ENCODE data around the gene CCDC112.

Gene CCDC112

DNA sequence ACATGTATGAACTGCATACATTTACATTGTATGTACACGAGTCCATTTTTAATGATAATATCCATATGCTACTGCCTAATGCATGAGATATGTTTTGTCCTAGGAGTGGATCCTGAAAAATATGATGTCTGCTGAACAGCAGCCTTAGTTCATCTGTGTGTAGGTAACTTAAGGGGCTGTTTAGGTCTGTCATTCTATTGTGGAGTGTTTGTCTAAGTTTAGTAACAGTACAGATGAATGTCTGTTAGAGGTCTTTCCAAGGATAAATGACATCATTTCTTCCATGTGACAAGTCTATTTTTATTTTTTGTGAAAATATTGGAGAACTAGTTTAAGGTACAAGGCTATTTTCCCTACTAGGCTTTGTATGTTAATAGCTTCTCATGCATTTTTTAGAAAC, 22.6 kb upstream of the CCDC112 start:
- DNase-seq (ENCODE audit: low read depth in 1 of 2, low spot score in 1 of 2), result no peak

DNA sequence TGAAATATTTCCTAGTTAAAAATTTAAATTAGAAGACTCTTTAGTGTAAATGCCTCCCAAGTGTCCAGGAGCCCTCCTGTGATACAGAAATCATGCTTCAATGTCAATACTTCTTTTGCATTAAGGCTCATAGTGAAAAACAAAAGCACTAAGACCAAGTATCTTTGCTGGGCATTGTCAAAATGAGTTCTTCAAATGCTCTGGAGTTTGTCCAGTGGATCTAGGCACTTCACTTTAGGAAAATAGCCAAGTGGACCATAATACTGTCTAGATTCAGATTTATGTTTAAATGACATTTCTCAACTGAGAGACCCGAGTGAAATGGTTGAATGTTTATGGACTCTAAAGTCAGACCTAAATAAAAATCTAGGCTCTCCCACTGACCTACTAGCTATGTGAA, 21.3 kb upstream of the CCDC112 start:
- no peak for DNase-seq (ENCODE audit: low read depth in 1 of 2, low spot score in 1 of 2)

DNA sequence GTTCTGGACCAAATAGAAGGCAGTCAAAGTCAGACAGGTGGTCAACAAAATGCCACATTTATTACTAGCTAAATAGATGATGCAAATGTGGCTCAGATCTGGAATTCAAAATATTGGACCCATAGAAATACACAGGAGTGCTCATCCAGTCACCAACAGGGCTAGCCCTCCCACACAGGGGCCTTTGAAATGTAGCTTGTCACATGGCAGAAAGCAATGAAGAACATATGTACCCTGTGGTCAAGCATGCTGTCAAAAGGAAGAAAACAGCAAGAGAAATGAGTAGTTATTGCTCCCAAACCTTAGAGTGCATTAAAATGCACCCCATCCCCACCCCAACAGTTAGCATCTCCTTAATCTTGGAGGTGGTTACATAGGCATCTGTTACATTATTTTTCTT, 20.9 kb upstream of the CCDC112 start:
- no peak for DNase-seq (ENCODE audit: low read depth in 1 of 2, low spot score in 1 of 2)

DNA sequence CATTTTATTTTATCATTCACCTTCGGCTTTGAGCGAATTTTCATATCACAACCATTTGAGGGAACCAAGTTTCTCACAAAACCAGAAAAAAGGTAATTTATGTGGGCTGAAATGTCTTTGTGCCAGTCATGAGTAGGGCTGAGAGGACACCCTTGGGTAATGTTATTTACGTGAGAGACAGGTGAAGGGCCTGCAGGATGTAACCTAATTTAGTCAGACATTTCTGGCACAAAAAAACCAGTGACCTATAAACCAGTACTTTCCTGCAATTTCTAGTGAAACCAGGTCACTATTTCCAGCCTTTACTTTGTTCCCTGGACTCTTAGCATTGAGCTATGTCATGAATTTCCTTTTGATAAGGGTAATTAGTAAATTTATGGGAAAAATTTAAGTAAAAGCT, 17.2 kb upstream of the CCDC112 start:
- DNase-seq (ENCODE audit: low read depth in 1 of 2, low spot score in 1 of 2), result no peak

DNA sequence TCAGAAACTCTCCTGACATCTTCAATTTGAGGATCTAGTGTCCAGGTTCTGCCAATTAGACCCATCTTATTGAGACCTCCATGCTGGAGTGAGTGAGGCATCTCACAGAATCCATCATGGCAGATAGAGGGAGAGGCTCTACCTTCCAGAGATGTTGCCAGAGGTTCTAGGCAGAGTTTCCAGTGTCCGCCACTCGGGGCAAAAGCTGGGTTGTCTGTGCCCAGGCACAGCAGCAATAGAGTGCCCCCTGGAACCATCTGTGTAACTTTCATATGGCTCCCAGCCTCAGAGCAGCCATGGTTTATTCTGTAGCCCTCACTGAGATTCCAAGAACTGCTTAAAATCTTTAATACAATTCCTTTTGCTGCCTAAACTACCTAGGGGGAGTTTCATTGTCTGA, 16.6 kb upstream of the CCDC112 start:
- DNase-seq (ENCODE audit: low read depth in 1 of 2, low spot score in 1 of 2), result no peak

DNA sequence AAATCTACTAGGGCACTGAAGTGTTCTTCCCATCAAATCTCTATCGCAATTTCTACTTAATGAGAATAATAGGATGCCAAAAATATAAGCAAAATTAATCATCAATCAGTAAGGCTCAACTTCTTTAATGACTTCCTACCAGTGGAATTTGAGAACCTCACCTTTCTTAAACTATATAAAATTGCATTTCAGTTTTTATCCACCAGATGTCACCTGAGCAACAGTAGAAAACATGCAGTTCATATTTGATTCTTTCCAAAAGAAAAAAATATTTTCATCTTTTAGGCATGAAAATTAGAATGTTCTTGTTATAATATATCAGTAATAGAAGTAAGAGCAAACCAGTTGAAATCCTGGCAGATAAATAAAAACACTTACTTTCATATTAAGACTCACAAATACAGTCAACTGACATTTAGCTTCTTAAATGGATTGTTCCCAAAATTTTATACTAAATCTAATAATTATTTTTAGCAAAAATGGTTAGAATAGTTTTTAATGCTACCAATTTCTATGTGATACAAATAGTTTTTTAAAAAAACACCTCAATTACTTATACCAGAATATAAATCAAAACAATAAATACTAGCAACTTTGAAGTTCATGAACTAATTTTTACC, 13.4 kb upstream of the CCDC112 start:
- DNase-seq (ENCODE audit: low read depth in 1 of 2, low spot score in 1 of 2), result no peak

DNA sequence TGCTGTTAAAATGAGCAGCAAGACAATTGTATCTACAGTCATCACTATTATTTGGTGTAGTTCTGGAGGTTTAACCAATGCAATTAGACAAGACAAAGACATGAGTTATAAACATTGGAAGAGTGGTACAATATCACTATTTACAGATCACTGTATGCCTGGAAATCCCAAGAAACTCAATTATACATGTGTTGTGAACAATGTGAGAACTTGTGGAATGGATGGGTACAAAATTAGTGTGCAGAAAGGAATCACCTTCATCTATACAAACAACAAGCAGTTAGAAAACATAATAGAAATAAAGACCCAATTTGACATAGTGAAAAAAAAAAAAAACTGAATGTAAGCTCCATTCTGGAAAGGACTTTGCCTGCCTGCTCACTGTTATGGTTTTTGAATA, 12.4 kb upstream of the CCDC112 start:
- DNase-seq (ENCODE audit: low read depth in 1 of 2, low spot score in 1 of 2), result no peak

DNA sequence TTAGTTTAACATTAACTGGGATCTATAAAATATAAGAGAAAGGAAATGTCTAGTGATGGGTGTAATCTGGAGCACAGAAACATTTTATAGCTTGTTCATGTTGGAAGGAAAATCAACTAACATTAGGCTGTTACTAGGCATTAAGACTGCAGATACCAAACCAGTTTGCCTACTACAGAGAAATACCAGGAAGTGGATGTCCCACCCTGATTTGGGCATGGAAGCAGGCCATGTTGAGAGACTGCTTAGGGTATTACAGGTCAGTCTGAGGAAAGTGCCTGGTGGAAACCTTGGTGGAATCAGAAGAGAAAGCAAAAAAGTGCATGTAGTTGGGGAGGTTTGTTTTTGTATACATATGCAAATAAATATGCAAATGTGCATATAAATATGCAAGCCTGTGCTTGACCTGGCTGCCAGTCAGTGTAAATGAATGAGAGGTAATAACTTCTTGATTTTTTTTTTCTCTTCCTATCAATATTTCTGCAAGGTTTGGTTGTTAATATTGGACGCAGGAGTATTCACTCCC, 9.6 kb upstream of the CCDC112 start:
- no peak for DNase-seq (ENCODE audit: low read depth in 1 of 2, low spot score in 1 of 2)

DNA sequence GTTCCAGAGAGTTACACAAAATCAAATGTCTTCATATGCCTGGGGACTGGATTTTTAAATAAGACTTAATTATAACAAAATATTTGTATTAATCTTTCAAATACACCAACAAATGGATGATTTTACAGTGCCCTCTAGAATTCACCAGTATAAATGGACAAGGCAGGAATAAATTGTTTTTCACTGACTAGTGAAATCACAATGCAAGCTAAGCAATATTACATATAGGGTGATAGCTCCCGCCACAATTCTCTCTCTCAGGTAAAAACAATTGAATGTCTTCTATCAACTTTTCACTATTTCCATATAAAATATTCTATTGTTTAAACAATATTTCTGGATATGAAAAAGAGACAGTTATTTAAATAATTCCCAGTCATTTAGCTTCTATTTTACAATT, 8.0 kb upstream of the CCDC112 start:
- no peak for DNase-seq (ENCODE audit: low read depth in 1 of 2, low spot score in 1 of 2)

DNA sequence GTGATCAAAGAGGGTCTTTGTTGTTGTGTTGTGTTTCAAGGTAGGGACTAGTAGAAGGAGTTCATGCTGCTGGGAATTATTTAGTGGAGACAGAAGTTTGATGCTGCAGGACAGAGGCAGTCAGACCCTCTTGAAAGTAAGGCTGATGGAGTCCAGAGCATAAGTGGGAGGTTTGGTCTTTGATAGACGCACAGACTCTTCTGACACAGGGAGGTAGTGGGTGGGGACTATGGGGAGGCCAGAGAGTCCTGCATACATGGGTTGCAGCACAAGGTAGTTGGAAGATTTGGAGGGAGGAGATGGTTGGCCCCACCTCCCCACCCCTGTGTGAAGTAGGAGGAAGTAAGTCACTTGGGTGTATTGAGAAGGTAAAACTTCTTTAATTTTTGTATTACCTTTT, 2.4 kb upstream of the CCDC112 start:
- DNase-seq (ENCODE audit: low read depth in 1 of 2, low spot score in 1 of 2), result no peak

DNA sequence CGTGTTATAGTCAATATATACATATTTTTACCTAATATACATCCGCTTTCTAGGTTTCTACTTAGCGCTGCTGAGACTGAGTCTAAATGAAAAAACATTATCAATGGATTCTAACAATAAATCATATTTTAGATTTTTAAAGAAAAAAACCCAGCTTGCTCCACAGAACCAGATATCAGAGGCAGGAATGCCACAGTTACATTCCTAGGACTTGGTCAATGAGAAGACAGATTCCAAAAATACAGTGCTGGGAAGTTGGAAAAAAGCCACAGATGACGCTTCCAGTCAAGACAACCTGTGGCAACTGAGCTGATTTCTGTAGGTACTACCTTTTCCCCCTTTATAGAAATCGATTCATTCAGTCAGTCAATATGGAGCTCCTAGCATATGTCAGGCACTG, 577 bp upstream of the CCDC112 start:
- DNase-seq (ENCODE audit: low read depth in 1 of 2, low spot score in 1 of 2), result no peak

DNA sequence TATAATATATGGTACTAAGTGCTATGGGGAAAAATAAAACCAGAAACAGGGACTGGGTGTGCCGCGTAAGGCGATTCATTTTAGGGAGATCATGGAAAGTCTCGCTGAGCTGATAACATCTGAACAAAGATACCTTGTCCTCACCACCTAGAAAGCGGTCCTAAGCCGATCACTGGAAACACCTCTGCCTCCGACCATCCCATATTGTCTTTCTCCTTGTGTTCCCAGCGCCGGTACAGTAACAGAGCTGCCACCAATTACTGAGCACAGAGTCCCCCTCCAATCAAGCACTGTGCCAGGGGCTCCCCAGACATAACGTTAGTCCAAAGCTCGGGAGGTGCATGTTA, 704 bp downstream of the CCDC112 start:
- DNase-seq (ENCODE audit: low read depth in 1 of 2, low spot score in 1 of 2), result no peak

DNA sequence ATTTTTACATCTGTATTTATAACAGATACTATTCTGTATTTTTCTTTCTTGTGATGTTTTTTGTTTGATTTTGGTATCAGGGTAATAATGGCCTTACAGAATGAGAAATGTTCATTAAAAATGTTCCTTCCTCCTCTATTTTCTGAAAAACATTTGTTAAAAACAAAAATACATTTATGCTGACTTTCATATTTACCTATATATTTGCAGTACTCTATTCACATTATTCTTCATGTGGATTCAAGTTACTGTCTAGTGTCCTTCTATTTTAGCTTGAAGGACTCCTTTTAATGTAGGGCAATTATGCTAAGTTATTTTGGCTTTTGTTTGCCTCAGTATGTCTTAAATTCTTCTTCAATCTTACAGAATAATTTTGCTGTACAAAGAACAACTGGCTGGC, 5.1 kb downstream of the CCDC112 start:
- no peak for DNase-seq (ENCODE audit: low read depth in 1 of 2, low spot score in 1 of 2)

DNA sequence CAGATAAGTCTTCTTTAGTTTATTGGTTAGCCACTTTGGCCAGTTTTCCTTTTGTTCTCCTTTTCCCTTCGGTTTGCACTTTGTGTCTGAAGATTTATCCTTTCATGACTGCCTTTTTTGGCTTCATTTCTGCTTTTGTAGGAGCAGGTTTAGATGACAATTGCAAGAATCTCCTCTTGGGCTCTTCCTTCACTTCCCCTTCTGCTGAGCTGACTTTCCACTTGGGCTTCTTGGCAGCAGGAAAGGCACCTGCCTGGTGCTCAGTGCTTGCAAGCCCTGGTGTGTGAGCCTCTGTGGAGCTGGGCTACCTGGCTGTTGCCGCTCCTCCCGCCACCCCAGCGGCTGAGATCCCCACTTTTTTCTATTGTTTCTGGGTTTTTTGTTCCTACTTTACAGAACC, 7.3 kb downstream of the CCDC112 start:
- DNase-seq (ENCODE audit: low read depth in 1 of 2, low spot score in 1 of 2), result no peak

DNA sequence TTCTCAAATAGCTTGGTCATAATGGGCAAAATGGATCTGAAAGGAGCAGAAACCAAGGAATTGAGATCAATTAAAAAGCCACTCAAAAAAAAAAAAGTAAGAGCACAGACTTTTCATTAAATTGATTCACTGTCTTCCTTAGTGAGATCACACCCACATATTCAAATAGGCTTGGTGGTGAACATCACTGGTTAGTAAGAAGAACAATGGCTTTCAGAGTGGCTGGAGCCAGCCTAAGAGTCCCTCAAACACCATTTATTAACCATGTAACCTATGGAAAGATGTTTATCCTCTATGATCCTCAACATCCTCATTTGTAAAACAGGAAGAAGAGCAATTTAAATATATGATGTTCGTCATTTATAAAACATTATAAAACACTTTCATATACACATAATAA, 12.4 kb downstream of the CCDC112 start:
- DNase-seq (ENCODE audit: low read depth in 1 of 2, low spot score in 1 of 2), result no peak

DNA sequence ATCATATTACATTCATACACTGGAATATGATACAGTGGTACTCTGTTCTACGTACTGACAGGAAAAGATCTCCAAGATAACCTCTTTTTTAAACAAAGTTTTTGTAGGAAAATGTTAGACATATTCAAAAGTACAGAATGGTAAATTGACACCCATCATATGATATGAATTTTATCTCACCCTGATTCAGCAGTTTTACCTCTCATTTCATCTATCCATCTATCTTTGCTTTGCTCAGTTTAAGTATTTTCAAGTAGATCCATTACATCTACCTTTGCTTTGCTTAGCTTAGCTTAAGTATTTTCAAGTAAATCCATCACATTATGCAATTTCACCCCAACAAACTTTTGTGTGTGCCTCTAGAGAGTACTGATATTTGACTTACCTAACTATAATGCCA, 14.3 kb downstream of the CCDC112 start:
- DNase-seq (ENCODE audit: low read depth in 1 of 2, low spot score in 1 of 2), result no peak

DNA sequence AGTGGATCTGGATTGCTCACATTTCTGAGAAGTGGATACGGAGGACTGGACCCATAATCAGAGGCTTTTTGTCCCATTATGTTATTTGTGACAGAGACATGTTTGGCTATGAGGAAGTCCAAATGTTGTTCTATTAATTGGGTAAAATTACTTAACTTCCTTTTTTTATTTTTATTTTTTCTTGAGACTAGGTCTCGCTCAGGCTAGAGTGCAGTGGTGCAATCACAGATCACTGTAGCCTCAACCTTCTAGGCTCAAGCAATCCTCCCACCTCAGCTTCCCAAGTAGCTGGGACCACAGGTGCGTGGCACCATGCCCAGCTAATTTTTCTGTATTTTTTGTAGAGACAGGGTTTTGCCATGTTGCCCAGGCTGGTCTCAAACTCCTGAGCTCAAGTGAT, 21.9 kb downstream of the CCDC112 start:
- DNase-seq (ENCODE audit: low read depth in 1 of 2, low spot score in 1 of 2), result no peak

DNA sequence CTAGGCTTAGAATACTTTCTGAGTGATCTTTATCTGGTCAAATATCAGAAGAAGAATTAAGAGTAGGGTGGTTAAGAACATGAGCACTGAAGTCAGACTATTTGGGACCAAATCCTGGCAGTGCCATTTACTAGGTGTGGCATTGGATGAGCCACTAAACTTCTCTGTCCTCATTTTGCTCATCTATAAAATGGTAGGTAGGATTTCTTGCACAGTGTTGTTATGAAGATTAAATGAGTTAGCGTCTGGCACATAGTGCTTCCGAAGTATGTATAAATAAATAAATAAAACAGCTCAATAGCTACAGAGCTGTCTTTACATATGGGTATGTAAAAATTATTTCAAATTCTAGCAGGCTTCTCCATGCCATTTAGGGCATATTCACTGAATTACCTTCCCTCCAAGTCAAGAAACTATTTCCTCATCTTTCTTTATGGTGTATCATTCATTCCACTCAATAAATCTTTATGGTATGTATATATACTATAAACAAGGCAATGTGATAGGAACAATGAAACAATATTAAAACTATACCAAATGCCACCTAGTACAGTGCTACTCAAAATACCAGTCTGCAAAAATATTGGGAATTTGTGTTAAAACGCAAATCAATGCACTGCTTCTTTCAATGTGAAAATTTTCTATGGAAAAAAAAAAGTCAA, 24.0 kb downstream of the CCDC112 start:
- no peak for DNase-seq (ENCODE audit: low read depth in 1 of 2, low spot score in 1 of 2)

DNA sequence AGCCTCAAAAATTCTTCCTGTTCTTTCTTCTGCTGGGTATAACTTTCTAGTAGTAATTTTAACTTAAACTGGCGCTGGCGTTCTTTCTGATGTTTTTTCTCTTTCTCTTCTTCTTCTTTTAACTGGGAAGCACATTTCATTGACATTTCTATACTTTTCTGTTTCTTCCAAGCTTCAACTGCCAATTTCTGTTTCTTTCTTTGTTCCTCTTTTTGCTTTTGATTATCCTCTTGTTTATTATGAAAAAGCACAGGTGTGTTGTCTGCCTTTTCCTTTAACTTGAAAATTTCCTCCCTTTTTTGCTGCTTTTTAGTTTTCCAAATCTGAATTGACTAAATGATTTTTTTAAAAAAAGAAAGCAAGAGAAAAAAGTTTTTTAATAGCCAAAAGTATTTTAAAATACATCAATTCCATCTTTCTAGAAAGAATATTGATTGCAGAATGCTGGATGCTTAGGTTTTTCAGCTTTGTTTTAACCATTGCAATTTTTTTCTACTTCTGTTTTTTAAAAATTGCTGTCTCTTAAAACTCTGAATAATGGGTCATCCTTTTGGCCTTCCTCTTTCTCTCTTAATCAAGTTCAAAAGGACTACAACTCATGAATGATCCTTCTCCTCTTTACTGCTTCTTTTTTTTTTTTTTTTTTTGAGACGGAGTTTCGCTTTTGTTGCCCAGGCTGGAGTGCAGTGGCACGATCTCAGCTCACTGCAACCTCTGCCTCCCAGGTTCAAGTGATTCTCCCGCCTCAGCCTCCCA, 25.0 kb downstream of the CCDC112 start:
- no peak for DNase-seq (ENCODE audit: low read depth in 1 of 2, low spot score in 1 of 2)

DNA sequence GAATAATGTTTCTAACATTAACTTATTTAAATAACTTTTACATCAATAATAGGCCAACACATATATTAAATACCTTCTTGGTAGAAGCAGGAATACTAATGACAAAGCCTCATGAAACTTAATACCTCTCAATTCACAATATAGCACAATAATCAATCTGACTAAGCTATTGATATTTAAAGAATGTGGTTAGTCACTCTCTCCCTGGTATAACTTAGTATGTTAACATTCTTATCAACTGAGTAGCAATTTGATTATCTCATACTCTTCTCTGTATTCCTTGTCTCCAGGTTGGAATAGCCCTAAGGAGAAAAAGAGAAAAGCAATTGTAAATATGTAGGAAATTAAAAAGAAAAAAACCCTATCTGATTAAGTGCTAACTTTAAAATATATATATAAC, 28.8 kb downstream of the CCDC112 start:
- no peak for DNase-seq (ENCODE audit: low read depth in 1 of 2, low spot score in 1 of 2)

DNA sequence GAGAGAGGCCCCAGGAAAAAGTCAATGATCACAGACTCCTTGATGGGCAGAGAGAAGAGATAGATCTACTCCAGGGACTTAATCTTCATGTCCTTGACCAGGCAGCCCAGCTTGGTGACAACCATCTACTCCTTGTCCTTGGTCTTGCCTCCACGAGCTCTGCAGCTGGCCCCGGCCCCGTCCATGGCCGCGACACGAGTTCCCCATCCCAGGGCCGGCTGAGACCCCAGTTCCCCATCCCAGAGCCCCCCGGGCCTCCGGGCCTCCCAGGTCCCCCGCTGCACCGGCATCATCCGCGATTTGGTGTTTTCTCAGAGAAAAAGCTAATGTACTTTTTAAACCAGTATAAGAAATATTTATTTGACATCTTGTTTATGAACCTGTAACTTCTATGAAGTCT, 31.2 kb downstream of the CCDC112 start:
- no peak for DNase-seq (ENCODE audit: low read depth in 1 of 2, low spot score in 1 of 2)

DNA sequence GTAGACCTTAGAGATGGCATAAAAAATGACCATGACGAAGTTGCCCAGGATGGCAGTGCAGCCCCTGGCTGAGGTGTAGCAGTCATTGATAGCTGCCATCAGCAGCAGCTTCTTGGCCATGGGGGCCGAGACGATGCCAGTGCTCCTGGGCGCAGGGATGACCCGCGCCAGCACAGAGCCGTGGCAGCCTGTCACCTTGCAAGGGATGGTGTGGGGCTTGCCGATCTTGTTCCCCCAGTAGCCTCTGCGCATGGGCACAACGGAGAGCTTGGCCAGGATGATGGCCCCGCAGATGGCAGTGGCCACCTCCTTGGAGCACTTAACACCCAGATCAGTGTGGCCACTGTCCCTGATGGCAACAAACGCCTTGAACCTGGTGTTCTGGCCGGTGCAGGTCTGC, 31.7 kb downstream of the CCDC112 start:
- no peak for DNase-seq (ENCODE audit: low read depth in 1 of 2, low spot score in 1 of 2)

DNA sequence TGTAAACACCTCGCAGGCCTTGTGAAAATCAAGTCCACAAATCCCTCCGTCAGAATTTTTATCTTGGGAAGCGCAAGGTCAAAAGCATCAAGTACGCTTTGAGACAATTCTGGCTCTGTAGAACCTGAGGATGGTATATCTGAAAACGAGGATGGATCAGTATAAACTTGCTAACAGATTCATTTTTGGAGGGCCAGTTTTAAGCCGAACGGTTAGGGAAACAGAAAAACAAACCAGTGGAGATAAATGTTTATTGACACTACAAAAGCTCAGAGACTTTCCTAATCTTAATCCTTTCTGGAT, 33.4 kb downstream of the CCDC112 start:
- no peak for DNase-seq (ENCODE audit: low read depth in 1 of 2, low spot score in 1 of 2)
